Cardiac muscle cell (in vitro differentiated cells and primary cell): ENCODE measurements around the gene MYCBP. TPM values are rescaled to one million over a fixed set of nuclear protein-coding genes. Genes with fewer than 3 reads are reported as not detected.
A peak's percentile ranks its signal among the peaks of the same experiment; 100 is the strongest.

Source experiments
- DNase-seq, 2 donors: peaks; one replicate each; pipeline versions ENCODE4 v3.0.0 to v3.0.0-alpha.2; 2010 to 2017; ENCODE audit warnings: low read depth in 1 of 2, low spot score in 1 of 2
- H3K27ac ChIP-seq: fragments of 200-600 bp; sonication (generic); 2 replicates; pipeline ENCODE4 v1.5.1; 2016
- H3K27me3 ChIP-seq: fragments of 200-600 bp; sonication (generic); 2 replicates; pipeline ENCODE4 v1.6.0; 2016; ENCODE audit warnings: control low read depth
- H3K36me3 ChIP-seq: fragments of 200-600 bp; sonication (generic); 2 replicates; pipeline ENCODE4 v1.5.1; 2016; ENCODE audit warnings: control low read depth
- H3K4me1 ChIP-seq: fragments of 200-600 bp; sonication (generic); 2 replicates; pipeline ENCODE4 v1.8.1; 2017; ENCODE audit warnings: low read depth, mild to moderate bottlenecking, mixed run types
- H3K4me3 ChIP-seq: fragments of 200-600 bp; sonication (generic); 2 replicates; pipeline ENCODE4 v1.5.1; 2016; ENCODE audit warnings: mild to moderate bottlenecking
- H3K9me3 ChIP-seq: fragments of 200-600 bp; sonication (generic); 2 replicates; pipeline ENCODE4 v1.5.1; 2017; ENCODE audit warnings: low read depth, mild to moderate bottlenecking, control low read depth
- polyA plus RNA-seq: library from polyadenylated mRNA; unstranded; fragments of >200 nt; fragmentation: Nextera tagmentation; extraction: Ambion mirVana; gene quantifications from 2 replicates; pipeline ENCODE4 v1.2.1, GENCODE V29; 2016
- total RNA-seq: library from RNA; depleted of rRNA; stranded (reverse); fragments of >200 nt; gene quantifications from 2 replicates; pipeline ENCODE4 v1.2.3, GENCODE V29; 2016
- TF ChIP-seq, protein P1 (sequence below): IDR thresholded peaks from 2 replicates; pipeline ENCODE4 v1.5.1; 2012; ENCODE audit warnings: low read depth, mild to moderate bottlenecking, low read length

The MYCBP gene
- total and polyA plus RNA-seq, 2 experiments from 2014 or later, result 8.8 to 51.8 TPM

DNA sequence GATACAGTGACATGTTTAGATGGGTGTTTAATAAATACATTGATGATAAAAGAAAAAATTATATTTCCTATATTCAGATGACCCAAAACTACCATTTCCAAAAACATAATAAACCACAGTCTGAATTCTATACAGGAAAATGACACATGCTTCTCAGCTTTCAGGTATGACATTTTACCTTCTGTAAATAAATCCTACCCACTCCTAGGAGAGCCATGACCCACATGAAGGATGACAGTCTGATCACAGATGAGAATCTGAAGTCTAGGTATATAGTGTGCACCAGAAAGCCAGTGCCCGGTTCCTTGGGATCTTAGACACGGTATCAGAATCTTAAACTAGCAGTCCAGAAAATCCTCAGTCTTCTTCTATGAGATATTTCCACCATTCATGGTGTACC lies 11.9 kb upstream of the MYCBP start:
- no peak for DNase-seq
- Histone ChIP-seq H3K4me3 (no peak overlapping the region), H3K27me3 (no peaks in the 10 kb centered on the region), H3K4me1 (no peaks in the 10 kb centered on the region), H3K9me3 (no peaks in the 10 kb centered on the region), H3K36me3 (no peaks in the 10 kb centered on the region), H3K27ac (no peak overlapping the region)
- TF ChIP-seq, protein P1, sequence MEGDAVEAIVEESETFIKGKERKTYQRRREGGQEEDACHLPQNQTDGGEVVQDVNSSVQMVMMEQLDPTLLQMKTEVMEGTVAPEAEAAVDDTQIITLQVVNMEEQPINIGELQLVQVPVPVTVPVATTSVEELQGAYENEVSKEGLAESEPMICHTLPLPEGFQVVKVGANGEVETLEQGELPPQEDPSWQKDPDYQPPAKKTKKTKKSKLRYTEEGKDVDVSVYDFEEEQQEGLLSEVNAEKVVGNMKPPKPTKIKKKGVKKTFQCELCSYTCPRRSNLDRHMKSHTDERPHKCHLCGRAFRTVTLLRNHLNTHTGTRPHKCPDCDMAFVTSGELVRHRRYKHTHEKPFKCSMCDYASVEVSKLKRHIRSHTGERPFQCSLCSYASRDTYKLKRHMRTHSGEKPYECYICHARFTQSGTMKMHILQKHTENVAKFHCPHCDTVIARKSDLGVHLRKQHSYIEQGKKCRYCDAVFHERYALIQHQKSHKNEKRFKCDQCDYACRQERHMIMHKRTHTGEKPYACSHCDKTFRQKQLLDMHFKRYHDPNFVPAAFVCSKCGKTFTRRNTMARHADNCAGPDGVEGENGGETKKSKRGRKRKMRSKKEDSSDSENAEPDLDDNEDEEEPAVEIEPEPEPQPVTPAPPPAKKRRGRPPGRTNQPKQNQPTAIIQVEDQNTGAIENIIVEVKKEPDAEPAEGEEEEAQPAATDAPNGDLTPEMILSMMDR, result no peak

- Histone ChIP-seq H3K27me3 (no peaks in the 10 kb centered on the region), H3K4me1 (no peaks in the 10 kb centered on the region), H3K9me3 (no peaks in the 10 kb centered on the region), H3K27ac (no peak within 1 kb of the TSS), H3K4me3 (no peak within 1 kb of the TSS), H3K36me3 (no peaks in the 10 kb centered on the region)
- DNase-seq, result no peak
- TF ChIP-seq, protein P1, result no peak
Measured at GRCh38 chr1:38881487-38881886, 8.3 kb upstream of the MYCBP start, which contains the start of gene GJA9. Gene GJA9 (minus strand): TSS chr1:38881587. CDS start chr1:38876098, 5,489 bp downstream.

DNA sequence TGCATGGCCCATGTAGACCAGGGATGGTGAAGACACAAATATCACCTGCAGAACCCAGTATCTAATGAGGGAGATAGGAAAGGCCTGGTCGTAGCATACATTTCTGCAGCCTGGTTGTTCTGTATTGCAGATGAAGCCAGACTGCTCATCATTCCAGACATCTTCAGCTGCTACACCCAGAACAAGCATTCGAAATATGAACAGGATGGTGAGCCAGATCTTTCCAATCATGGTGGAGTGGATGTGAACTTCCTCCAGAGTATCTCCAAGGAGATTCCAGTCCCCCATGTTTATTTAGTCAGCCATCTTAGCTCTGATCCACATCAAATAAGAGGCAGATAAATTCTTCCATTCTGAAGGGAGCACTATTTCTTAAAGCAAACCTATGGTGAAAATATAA lies 2.7 kb upstream of the MYCBP start:
- H3K4me3 ChIP-seq, result no peak overlapping the region
- H3K27ac ChIP-seq, result no peak overlapping the region
- DNase-seq, result no peak
- no peaks in the 10 kb centered on the region for H3K9me3 ChIP-seq
- H3K27me3 ChIP-seq, result no peaks in the 10 kb centered on the region
- H3K36me3 ChIP-seq, result no peaks in the 10 kb centered on the region
- H3K4me1 ChIP-seq, result peaks cover 5% of the 10 kb centered on the region
- TF ChIP-seq, protein P1, result no peak

GRCh38 chr1:38872401-38873026 lies 634 bp downstream of the MYCBP start:
- Histone ChIP-seq H3K4me1 (peaks cover 5% of the 10 kb centered on the region), H3K27ac (peak overlapping the region; percentile 19), H3K27me3 (no peaks in the 10 kb centered on the region), H3K36me3 (no peaks in the 10 kb centered on the region), H3K9me3 (no peaks in the 10 kb centered on the region), H3K4me3 (peak overlapping the region; percentile 73)
- DNase-seq, result peak; percentile 32 to 38
- TF ChIP-seq, protein P1, result no peak

DNA sequence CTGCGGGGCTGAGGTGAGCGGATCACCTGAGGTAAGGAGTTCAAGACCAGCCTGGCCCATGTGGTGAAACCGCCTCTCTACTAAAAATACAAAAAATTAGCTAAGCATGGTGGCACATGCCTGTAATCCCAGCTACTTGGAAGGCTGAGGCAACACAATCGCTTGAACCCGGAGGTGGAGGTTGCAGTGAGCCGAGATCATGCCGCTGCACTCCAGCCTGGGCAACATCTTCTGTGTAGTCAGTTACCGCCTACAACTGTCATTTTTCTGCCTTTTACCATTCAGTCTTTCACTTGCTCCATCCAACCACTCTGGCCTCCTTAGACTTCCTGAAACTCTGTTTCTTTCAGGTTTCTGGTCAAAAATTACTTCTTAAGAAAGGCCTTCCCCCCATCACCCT lies 2.2 kb downstream of the MYCBP start:
- Histone ChIP-seq H3K9me3 (no peaks in the 10 kb centered on the region), H3K27ac (no peak overlapping the region), H3K36me3 (no peaks in the 10 kb centered on the region), H3K4me1 (peaks cover 5% of the 10 kb centered on the region), H3K4me3 (no peak overlapping the region), H3K27me3 (no peaks in the 10 kb centered on the region)
- DNase-seq, result no peak
- TF ChIP-seq, protein P1, result no peak

DNA sequence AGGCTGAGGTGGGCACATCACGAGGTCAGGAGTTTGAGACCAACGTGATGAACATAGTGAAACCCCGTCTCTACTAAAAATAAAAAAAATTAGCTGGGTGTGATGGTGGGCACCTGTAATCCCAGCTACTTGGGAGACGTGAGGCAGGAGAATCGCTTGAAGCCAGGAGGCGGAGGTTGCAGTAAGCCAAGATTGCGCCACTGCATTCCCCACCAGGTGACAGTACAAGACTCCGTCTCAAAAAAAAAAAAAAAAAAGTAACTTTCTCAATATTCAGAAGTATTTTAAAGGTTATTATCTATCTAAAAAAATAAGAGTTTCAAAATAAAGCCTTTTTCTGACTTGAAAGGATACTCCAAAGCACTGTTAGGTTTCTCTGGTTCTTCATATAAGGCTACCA lies 5.9 kb downstream of the MYCBP start:
- Histone ChIP-seq H3K27me3 (no peaks in the 10 kb centered on the region), H3K4me1 (no peaks in the 10 kb centered on the region), H3K4me3 (no peak overlapping the region), H3K27ac (no peak overlapping the region), H3K9me3 (no peaks in the 10 kb centered on the region), H3K36me3 (no peaks in the 10 kb centered on the region)
- DNase-seq, result no peak
- TF ChIP-seq, protein P1, result no peak
